Measurements from ENCODE around the gene SCYGR4. TPM values are rescaled to one million over a fixed set of nuclear protein-coding genes. Genes with fewer than 3 reads are reported as not detected.

The SCYGR4 gene
- total RNA-seq, 2 donors from 2014 or later, result not detected

- no peak overlapping the region for H3K4me3 ChIP-seq
- no peaks in the 10 kb centered on the region for H3K4me1 ChIP-seq
- H3K36me3 ChIP-seq, result no peaks in the 10 kb centered on the region
- no peaks in the 10 kb centered on the region for H3K27me3 ChIP-seq
- no peak overlapping the region for H3K27ac ChIP-seq
- TF ChIP-seq CTCF (IDR thresholded peaks at IDR 0.05), result no peak
- H3K9me3 ChIP-seq, result no peaks in the 10 kb centered on the region
- DNase-seq, result no peak
- H3K9ac ChIP-seq (ENCODE audit: low read depth in 2 of 2, low read length in 2 of 2), result no peak overlapping the region
- intact Hi-C loops (cut with DNase I), result no loop called here
Observed at GRCh38 chr2:227623226-227623625, 5.9 kb downstream of the SCYGR4 start.

DNA sequence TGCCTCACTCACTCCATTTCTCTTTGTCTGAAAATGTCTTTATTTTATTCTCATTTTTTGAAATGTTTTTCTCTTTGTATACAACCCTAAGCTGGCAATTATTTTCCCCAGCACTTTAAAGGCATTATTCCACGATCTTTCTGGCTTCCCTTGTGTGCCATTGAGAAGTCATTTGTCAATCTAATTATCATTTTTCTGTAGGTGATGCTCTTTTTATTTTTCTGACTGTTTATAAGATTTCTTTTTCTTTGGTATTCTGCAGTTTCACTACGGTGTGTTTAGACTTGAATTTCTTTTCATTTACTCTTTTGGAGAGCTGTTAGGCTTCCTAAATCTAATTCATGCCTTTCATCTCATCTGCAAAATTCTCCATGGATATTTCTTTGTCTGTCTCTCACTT, 8.1 kb downstream of the SCYGR4 start:
- no peaks in the 10 kb centered on the region for H3K9me3 ChIP-seq
- H3K27me3 ChIP-seq, result no peaks in the 10 kb centered on the region
- no peak overlapping the region for H3K4me3 ChIP-seq
- DNase-seq, result no peak
- no peak overlapping the region for H3K9ac ChIP-seq (ENCODE audit: low read depth in 2 of 2, low read length in 2 of 2)
- intact Hi-C loops (cut with DNase I), result no loop called here
- no peaks in the 10 kb centered on the region for H3K4me1 ChIP-seq
- H3K36me3 ChIP-seq, result no peaks in the 10 kb centered on the region
- no peak for TF ChIP-seq CTCF (IDR thresholded peaks at IDR 0.05)
- no peak overlapping the region for H3K27ac ChIP-seq

DNA sequence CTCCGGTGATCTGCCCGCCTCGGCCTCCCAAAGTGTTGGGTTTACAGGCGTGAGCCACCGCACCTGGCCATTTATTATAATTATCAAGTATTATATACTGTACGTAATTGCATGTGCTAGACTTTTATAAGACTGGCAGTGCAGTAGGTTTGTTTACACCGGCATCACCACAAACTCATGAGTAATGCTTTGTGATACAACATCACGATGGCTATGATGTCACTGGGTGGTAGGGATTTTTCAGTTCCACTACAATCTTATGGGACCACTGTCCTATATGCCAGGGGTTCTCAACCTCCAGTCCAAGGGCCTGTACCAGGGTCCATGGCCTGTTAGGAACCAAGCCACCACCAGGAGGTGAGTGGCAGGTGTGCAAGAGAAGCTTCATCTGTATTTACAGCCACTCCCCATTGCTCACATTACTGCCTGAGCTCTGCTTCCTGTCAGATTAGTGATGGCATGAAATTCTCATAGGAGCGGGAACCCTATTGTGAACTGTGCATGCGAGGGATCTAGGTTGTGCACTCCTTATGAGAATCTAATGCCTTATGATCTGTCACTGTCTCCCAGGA, 9.4 kb downstream of the SCYGR4 start:
- no peak overlapping the region for H3K4me3 ChIP-seq
- H3K9ac ChIP-seq (ENCODE audit: low read depth in 2 of 2, low read length in 2 of 2), result no peak overlapping the region
- H3K4me1 ChIP-seq, result no peaks in the 10 kb centered on the region
- H3K27me3 ChIP-seq, result no peaks in the 10 kb centered on the region
- DNase-seq, result no peak
- H3K9me3 ChIP-seq, result no peaks in the 10 kb centered on the region
- TF ChIP-seq CTCF (IDR thresholded peaks at IDR 0.05), result no peak
- intact Hi-C loops (cut with DNase I), result no loop called here
- H3K27ac ChIP-seq, result no peak overlapping the region
- no peaks in the 10 kb centered on the region for H3K36me3 ChIP-seq

GRCh38 chr2:227627769-227628168, 10.5 kb downstream of the SCYGR4 start:
- no peaks in the 10 kb centered on the region for H3K4me1 ChIP-seq
- H3K27ac ChIP-seq, result no peak overlapping the region
- no peak for TF ChIP-seq CTCF (IDR thresholded peaks at IDR 0.05)
- no peak for DNase-seq
- no peaks in the 10 kb centered on the region for H3K9me3 ChIP-seq
- intact Hi-C loops (cut with DNase I), result no loop called here
- no peaks in the 10 kb centered on the region for H3K27me3 ChIP-seq
- H3K4me3 ChIP-seq, result no peak overlapping the region
- H3K9ac ChIP-seq (ENCODE audit: low read depth in 2 of 2, low read length in 2 of 2), result no peak overlapping the region
- H3K36me3 ChIP-seq, result no peaks in the 10 kb centered on the region

- intact Hi-C loops (cut with DNase I), result no loop called here
- Histone ChIP-seq H3K27ac (no peak overlapping the region), H3K4me3 (no peak overlapping the region), H3K9ac (ENCODE audit: low read depth in 2 of 2, low read length in 2 of 2) (no peak overlapping the region), H3K9me3 (no peaks in the 10 kb centered on the region), H3K4me1 (no peaks in the 10 kb centered on the region), H3K36me3 (no peaks in the 10 kb centered on the region), H3K27me3 (no peaks in the 10 kb centered on the region)
- TF ChIP-seq CTCF (IDR thresholded peaks at IDR 0.05), result no peak
- no peak for DNase-seq
Observed at GRCh38 chr2:227629435-227629834, 12.1 kb downstream of the SCYGR4 start.
